HG03342 (cell line): ENCODE data around the gene RNF157.
A peak's percentile ranks its signal among the peaks of the same experiment; 100 is the strongest.
"Not testable (repeated sequence)": the region's sequence is repeated elsewhere in the genome, so short reads cannot be mapped to it uniquely, and the experiment has no call there.

ENCODE experiments used
- ATAC-seq: cut with Tn5 transposase; IDR thresholded peaks from one replicate; pipeline ENCODE4 v1.9.1; 2021; ENCODE audit warnings: mild to moderate bottlenecking, moderate library complexity; ENCODE audit not compliant: unreplicated experiment

Gene RNF157

DNA sequence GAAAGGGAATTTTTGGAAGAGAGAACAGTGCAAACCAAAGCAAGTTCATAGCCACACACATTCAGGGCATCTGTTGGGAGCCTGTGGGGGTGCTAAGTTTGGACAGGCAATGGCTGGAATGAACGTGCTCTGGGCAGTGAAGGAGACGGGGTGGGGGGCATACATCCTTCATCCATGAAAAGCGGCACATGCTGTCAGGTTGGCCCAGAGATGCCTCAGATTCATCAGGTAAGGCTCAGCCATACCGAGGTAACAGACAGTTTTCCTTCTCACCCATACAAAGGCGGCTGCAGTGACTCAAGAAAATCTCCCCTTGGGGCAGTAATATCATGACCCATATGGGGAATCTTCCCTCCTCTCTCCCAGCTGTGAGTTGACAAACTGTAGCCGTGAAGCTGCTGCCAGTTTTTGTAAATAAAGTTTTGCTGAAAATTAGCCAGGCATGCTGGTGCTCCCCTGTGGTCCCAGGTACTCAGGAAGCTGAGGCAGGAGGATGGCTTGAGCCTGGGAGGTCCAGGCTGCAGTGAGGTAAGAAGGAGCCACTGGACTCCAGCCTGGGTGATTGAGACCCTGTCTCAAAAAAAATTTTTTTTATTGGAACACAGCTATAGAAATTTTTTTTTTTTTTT lies 15.6 kb upstream of the RNF157 start:
- no peak for ATAC-seq

DNA sequence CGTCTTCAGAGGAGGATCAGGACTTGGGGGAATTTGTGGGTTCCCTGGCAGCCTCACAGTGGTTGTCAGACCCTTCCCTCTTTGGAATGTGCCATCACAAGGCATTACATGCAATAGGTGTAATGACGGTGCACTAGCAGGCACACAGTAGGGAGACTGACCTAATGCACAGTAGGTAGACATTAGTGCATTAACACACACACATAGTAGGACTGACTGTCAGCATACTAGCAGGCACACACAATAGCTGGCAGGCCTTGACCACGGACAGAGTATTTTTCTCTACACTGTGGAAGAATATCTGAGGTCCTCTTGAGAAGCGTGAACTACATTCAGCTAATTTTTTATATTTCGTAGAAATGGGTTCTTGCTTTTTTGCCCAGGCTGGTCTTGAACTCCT lies 14.0 kb upstream of the RNF157 start:
- no peak for ATAC-seq

DNA sequence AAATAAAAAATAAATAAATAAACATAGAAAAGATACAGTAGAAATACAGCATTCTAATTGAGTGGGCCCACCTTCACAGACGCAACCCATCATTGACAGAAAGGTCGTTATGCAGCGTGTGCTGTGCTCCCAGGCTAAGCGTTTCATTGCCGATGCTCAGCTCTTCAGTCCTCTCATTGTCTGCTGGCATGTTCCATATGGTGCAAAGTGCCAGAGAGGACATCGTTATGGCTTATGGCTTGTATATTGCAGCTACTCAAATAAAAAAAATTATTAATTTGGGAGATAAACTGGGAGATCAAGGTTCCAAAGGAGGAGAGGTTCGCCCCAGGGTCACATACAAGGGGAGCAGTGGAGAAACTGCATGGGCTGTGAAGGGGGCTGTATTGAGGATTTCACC lies 13.5 kb upstream of the RNF157 start:
- ATAC-seq: no peak

DNA sequence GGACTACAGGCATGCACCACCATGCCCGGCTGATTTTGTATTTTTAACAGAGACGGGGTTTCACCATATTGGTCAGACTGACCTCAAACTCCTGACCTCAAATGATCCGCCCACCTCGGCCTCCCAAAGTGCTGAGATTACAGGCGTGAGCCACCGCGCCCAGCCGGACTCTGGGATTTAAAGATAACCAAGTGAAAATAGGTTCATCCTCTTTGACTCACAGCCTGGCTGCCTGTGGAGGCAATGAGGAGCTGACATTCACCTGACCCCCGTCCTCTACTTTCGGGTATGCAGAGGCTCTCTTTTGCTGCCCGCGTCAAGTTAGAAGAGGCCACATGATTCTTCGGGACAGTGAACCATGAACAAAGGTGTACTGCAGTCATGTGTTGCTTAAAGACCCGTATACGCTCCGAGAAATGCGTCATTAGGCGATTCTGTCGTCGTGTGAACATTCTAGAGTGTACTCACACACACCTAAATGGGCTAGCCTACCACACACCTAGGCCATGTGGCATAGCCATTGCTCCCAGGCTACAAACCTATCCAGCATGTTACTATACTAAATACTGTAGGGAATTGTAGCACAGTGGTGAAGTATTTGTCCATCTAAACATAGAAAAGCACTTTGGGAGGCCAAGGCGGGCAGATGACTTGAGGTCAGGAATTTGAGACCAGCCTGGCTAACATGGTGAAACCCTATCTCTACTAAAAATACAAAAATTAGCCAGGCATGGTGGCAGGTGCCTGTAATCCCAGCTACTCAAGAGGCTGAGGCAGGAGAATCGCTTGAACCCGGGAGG lies 12.9 kb upstream of the RNF157 start:
- not testable (repeated sequence) for ATAC-seq

DNA sequence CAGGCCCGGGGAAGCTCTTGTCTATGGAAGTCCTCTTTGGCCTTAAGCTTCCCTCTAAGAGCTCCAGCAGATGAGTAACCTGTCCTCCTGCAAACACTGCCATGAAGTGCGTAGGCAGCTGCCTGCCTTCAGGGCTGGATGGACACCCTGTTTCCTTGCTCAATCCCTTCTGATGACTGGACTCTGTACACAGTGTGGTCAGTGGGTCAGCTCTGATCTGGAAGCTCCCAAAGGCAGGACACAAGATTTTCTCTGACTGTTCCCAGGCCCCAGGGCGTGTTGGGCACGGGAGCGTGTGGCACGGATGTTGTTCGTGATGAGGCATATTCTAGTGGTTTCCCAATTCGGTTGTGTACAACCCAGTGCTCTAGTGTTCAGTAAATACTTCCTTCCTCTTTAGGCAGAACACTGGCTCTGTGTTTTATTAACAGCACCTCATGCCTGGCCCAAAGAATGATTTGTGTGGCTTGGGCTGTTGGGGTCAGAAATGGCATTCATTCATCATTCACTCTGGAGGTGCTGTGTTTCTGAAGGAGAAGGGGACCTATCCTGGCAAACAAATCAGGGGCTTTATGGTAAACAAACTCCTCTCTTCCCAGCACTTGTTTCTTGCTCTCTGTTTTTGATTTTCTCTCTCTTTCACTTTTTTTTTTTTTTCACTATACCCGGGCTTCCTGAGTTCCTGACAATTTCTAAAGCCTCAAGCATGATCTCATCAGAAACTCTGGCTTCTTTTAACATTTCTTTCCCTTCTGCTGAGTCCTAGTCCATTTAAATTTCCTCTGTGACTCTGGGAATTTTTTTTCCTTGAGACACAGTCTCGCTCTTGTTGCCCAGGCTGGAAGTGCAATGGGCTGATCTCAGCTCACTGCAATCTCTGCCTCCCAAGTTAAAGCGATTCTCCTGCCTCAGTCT lies 12.0 kb upstream of the RNF157 start:
- ATAC-seq: peak; percentile 57

DNA sequence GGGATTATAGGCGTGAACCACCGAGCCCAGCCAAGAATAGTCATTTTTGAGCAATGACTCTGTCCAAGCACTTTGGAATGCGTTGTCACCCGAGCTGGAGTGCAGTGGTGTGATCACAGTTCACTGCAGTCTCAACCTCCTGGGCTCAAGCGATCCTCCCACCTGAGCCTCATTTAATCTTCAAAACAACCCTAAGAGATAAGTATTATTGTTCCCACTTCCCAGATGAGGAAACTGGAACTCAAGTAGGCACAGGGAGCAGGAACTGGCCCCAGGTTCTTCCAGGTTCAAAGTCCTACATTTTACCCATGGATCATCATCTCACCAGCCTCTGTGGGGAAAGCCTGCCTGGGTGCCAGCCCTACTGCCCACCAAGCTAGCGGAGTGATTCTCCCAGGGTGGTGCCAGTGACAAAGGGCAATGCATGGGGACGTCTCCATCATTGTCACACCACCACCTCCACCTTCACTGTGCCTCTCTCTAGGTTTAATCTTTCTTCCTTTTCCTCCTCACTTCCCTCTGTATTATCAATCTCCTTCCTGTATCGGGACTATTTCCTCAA lies 11.3 kb upstream of the RNF157 start:
- peak; percentile 14 for ATAC-seq

DNA sequence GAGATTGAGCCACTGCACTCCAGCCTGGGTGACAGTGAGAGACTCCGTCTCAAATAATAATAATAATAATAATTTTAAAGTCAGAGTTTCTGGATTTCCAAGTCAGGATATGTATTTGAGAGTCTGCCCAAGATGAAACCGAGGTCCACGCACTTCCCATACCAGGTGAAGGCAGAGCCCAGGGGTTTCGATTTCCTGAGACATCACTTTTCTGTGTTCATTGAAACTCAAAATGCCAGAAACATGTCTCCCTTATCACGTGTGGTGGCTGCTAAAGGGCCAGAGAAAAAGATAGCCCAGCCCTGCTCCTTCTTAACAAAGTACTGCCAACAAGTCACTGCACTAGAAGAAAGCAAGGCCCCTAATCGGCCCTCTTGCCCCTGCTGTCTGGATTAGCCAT lies 9.8 kb upstream of the RNF157 start:
- ATAC-seq: no peak

DNA sequence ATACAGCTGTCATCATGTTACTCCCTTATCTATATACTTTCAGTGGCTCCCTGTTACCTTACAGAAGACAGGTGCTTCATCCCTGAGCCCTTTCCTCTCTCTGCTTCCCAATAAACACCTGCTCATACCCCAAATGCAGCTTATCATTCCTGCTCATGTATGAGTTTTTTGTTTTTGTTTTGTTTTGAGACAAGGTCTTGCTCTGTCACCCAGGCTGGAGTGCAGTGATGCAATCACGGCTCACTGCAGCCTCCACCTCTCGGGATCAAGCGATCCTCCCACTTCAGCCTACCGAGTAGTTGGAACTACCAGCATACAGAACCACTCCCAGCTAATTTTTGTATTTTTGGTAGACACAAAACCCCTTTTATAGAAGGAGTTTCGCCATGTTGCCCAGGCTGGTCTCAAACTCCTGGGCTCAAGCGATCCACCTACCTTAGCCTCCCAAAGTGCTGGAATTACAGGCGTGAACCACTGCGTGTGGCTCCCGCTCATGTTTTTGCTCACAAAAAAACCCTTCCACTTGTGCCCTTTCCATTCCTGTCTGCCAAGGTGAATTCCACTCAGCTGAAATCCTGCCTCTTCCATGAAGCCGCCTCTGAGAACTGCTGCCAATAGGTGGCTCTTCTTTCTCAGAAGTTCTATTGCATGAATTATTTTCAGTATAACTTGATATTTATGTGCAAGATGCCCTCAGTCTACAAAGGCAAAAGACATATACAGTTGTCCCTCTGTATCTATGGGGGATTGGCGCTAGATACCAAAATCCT lies 7.9 kb upstream of the RNF157 start:
- ATAC-seq: no peak

DNA sequence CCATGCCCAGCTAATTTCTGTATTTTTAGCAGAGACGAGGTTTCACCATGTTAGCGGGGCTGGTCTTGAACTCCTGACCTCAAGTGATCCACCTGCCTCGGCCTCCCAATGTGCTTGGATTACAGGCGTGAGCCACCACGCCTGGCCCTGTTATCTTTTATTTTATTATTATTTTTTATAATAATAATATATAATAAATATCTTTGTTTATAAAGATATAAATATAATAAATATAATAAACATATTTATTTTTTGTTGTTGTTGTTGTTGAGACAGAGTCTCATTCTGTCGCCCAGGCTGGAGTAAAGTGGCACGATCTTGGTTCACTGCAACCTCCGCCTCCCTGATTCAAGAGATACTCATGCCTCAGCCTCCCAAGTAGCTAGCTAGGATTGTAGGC lies 7.0 kb upstream of the RNF157 start:
- no peak for ATAC-seq

DNA sequence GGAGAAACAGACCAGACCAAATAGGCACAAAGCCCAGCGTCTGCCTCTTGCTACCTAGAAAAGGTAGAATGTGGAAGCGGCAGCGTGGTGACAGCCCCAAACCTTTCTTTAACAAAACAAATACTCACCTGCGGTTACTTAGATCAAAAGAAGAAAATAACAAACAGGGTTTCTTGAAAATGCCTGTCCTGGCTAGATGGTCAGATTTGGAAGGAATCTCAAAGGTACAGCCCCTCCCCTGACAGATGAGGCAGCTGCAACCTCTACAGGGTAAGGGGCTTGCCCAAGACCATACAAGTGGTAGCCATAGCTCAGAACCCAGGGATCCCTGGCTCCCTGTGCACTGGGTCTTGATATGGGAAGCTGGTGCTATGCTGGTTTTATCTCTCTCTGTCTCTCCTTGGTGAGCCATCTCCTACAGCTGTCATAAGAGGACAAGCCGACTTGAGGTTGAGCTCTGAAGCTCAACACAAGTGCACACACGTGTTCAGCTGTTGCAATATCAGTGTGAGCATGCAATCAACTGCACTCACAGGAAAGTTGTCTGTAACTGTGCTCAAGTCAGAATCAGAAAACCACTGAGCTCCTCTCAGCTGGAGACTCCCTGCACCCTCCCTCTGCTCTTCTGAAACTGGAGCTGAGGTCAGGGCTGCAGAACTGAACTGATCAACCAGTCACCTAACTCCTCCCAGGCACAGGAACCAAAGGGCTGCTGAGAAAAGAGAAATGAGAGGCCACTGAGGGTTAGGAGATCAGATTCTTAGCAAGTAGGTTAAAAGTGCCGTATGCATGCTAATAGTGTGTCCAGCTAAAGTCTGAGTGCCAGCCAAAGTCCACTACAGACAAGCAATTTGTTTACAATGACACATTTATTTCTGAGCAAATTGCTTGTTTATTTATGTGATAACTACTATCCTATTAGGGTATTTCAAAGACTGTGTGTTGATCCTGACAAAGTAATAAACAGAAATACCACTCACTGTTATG lies 6.1 kb upstream of the RNF157 start:
- ATAC-seq: peak; percentile 95

DNA sequence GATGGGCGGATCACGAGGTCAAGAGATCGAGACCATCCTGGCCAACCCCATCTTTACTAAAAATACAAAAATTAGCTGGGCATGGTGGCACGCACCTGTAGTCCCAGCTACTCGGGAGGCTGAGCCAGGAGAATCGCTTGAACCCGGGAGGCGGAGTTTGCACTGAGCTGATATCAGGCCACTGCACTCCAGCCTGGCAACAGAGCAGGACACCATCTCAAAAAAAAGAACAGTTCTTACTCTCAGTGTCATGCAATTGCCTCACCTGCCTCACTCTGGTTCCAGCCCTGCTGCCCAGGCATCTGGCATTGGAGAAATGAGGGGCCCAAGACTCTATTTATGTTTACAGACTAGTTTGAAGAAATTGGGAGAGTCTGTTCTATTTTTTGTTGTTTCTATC lies 4.4 kb upstream of the RNF157 start:
- ATAC-seq: not testable (repeated sequence)

DNA sequence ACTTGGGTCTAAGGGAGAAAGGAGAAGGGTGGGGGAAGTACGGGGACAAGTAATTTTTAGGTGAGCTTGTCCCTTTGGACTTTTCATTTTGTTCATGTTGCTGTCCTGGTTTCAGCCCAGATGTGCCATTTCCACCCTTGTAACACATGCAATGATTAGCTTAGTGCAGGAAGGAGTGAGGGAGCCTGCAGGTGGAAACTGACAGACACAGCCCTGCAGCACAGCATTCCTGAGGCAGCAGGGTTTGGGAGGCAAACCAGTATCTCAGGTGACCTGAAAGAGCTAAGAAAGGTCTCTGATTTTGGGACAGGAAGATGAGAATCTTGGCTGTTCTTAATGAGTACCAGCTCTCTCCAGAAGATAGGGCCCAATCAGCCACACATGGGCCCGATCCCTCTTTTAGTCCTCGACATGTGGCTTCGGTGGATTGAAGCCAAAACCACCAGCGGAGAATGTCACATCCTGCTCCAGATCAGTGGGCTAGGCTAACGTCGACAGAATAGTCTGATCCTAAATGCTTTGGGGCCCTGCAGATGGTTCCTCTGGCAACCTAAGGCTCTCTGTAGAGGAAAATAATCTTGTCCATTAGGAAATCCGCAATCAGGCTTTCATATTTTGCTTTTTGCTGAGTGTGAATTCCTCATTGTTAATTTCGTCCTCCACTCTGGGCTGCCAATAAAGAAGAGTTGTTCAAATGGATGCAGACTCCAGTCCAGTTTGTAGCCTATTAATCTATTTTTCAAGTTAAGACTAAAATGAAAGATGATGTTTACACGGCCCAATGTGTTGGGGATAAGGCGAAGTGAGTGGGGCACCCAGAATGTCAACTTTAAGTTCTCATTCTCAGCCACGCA lies 3.8 kb upstream of the RNF157 start:
- ATAC-seq: no peak

DNA sequence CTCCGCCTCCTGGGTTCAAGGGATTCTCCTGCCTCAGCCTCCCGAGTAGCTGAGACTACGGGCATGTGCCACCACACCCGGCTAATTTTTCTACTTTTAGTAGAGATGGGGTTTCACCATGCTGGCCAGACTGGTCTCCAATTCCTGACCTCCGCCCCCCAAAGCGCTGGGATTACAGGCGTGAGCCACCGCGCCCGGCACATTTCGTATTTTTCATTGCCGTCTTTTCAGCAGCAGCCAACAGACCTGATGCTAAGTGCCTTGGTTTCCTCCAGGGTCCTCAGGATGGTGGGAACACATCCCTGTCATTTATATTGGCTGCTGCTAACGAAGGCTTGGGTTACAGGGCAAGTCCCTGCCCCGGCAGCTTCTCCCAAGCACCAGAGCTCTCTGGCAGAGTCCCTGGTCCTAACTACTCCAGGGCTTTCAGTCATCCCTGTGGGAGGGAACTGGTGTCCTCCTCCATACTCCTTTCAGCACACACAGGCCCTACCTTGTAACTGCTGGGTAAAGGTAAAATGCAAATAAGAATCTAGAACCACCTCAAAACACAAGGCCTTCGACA lies 1.5 kb upstream of the RNF157 start:
- ATAC-seq: no peak

DNA sequence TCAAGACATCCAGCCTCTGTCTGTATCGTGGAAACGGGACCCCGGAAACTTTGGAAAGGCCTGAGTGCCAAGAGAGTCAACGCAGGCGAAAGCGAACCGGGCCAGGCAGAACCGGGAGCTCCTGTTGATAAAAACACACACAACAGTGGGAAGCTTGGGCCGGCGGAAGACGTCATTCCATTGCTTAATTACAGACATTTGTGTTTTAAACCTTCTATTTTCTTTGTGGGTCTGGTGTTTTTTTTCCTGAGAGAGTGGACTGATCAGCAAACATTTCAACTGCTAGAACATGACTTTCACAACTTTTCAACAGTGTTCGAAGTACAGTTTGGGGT lies 878 bp upstream of the RNF157 start:
- no peak for ATAC-seq

DNA sequence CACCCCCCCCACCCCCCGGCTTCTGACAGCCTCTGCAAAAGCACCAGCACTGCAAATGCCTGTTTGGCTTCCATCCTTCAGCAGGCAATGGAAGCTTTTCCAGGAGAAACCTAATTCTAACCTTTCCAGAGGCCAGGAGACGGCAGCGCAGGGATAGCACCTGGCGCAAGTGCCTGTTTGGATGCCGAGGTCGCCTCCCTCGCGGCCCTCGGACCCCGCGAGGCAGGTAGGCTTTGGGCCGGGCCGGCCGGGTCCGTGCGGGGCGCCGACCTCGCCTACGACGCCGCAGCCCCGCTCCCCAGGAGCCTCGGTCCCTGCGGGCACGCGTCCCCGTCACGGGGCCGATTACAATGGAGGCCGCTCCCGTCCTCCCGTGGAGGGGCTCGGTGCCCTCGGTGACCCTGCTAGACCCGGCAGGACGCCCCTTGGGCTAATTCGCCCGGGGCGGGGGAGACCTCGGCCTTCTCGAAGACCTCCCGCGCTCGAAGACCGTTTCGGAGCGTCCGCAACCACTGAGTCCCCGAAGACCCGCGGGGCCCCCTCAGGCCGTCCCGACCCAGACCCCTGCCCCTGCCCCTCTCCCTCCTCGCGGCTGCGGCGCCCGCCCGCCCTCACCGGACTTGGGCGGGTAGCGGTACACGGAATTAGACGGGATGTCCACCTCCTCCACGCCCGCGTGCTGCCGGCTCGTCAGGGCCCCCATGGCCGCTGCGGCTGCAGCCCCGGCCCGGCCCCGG lies 587 bp downstream of the RNF157 start:
- peak; percentile 15 for ATAC-seq

DNA sequence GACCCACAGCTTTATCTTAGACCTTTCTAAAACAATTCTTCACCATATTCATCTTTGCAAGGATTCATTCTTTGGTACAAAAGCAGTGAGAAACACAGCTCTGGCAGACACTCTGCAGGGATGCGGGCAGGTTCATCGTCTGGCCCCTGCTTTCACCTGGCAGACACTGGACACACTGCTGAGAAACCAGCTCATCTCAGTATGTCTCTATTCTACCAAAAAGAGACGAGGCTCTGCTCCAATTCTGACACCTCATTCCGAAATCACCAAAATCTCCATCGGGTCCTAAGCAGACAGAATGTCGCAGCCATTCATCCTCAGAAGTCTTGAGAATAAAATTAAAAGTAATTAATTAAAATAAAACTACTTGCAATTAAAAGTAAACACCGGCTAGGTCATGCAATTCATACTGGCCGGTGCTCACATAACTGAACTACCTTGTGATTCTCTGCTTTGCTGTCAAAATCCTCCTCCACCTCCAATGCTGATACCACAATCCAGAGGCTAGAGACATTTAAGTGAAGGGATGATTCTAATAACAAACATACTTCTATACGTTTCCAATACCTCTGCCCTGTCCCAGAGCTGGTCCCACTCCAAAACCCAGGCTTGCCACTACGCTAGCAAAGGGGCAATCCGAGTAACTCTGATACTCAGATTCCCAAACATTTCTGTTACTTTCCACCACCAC lies 1.3 kb downstream of the RNF157 start:
- no peak for ATAC-seq

DNA sequence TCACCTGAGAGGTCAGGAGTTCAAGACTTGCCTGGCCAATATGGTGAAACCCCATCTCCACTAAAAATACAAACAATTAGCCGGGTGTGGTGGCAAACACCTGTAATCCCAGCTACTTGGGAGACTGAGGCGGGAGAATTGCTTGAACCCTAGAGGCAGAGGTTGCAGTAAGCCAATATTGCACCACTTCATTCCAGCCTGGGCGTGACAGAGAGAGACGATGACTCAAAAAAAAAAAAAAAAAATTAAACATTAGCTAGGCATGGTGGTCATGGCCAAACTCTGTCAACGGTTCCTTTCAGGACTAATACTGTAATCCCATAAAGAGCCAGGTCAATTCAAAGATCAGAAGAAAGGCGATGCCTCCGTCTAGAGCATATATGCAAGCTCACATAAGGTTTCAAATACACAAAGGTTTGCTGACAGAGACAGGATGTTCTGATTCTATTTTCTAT lies 2.4 kb downstream of the RNF157 start:
- no peak for ATAC-seq
